ENCODE data around the gene MSI2.

DNA sequence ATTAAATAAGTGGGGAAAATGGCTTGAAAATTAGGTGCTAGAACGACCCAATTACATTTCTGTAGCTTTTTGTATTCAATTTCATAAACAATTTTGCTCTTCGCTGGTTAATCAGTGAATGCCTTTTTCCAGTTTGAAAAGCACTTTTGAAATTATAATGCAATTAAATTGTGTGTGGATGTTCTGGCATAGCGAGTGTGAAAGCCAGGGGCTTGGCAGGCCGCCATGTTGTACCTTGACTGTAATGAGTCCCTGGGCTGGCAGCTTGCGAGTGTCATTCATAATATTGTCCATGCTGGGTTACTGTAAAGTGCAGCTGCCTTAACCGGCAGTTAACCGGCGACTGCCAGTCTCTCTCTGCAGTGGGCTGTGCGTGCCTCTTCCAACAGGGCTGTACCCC is 310.9 kb downstream of the MSI2 start:
- TF ChIP-seq, protein P1, sequence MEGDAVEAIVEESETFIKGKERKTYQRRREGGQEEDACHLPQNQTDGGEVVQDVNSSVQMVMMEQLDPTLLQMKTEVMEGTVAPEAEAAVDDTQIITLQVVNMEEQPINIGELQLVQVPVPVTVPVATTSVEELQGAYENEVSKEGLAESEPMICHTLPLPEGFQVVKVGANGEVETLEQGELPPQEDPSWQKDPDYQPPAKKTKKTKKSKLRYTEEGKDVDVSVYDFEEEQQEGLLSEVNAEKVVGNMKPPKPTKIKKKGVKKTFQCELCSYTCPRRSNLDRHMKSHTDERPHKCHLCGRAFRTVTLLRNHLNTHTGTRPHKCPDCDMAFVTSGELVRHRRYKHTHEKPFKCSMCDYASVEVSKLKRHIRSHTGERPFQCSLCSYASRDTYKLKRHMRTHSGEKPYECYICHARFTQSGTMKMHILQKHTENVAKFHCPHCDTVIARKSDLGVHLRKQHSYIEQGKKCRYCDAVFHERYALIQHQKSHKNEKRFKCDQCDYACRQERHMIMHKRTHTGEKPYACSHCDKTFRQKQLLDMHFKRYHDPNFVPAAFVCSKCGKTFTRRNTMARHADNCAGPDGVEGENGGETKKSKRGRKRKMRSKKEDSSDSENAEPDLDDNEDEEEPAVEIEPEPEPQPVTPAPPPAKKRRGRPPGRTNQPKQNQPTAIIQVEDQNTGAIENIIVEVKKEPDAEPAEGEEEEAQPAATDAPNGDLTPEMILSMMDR (conservative IDR thresholded peaks at IDR 0.05; ENCODE audit: low read length), result no peak
- no peak for TF ChIP-seq EZH2phosphoT487 (IDR thresholded peaks at IDR 0.05; ENCODE audit: borderline replicate concordance)
